OCI-LY1 (cell line): ENCODE measurements around the gene AMY1C.

ENCODE experiments used
- CTCF ChIP-seq: fragments of 200-600 bp; sonication (generic), shearing (Covaris generic); IDR thresholded peaks from 2 replicates; pipeline ENCODE4 v1.5.1; 2017; ENCODE audit warnings: mild to moderate bottlenecking, antibody characterized with exemption, low read length, moderate library complexity, mixed read lengths
- EZH2 ChIP-seq: fragments of 200-600 bp; sonication (generic), shearing (Covaris generic); IDR thresholded peaks from 2 replicates; pipeline ENCODE4 v1.8.0; 2017; ENCODE audit warnings: borderline replicate concordance, mixed run types, mild to moderate bottlenecking, antibody characterized with exemption, low read length, moderate library complexity, mixed read lengths

DNA sequence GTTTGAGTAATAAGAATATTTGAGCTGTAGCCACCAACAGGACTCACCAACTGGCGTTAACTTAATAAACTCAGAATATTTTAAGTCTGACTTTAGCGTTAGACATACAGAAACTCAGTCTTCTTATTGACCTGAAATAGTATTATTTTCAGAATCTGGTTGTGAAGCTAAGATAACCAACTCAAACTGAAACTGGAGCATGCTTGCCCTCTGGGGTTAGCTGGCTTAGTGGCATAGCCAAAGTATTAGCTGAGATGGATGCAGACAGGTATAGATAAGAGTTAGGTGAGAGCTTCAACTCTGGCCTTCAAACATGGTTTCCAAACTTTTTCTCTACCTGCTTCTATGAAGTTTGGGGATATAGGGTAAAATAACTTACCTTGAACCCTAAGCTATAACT lies 40.5 kb downstream of the AMY1C start:
- no peak for TF ChIP-seq CTCF
- TF ChIP-seq EZH2, result no peak
